ENCODE data around the gene ESR2.

GRCh38 chr14:64038841-64039542 lies 255.2 kb downstream of the ESR2 start:
- TF ChIP-seq CTCF (IDR thresholded peaks at IDR 0.05) (no peak), POLR2A (IDR thresholded peaks at IDR 0.05) (no peak), EP300 (IDR thresholded peaks at IDR 0.05) (no peak)
